ENCODE measurements around the gene CDK5. TPM values are rescaled to one million over a fixed set of nuclear protein-coding genes. Genes with fewer than 3 reads are reported as not detected.

CDK5 gene
- total RNA-seq, 2 donors from 2014 or later: 2.3 to 6.3 TPM

GRCh38 chr7:151095123-151095797 lies 37.6 kb upstream of the CDK5 start:
- Histone ChIP-seq H3K36me3 (replicated peaks in 1 of 2; ENCODE audit: insufficient read depth in 1 of 2, low read depth in 2 of 2) (no peaks in the 10 kb centered on the region), H3K4me1 (peaks cover 15% of the 10 kb centered on the region), H3K27ac (no peak overlapping the region), H3K9me3 (no peaks in the 10 kb centered on the region), H3K4me3 (no peak overlapping the region), H3K27me3 (no peaks in the 10 kb centered on the region)
- intact Hi-C loops (cut with DNase I): no loop called here
- DNase-seq (no peak), ATAC-seq (no peak)
- TF ChIP-seq CTCF (IDR thresholded peaks at IDR 0.05) (no peak), POLR2A (IDR thresholded peaks at IDR 0.05) (no peak)
- WGBS, 2 donors: 69 to 72% methylated on average over 8 to 10 of the region's 10 CpGs

- TF ChIP-seq POLR2A (IDR thresholded peaks at IDR 0.05) (no peak), CTCF (IDR thresholded peaks at IDR 0.05) (no peak)
- Histone ChIP-seq H3K4me1 (peaks cover 21% of the 10 kb centered on the region), H3K27me3 (no peaks in the 10 kb centered on the region), H3K9me3 (no peaks in the 10 kb centered on the region), H3K36me3 (replicated peaks in 1 of 2; ENCODE audit: insufficient read depth in 1 of 2, low read depth in 2 of 2) (no peaks in the 10 kb centered on the region), H3K27ac (no peak overlapping the region), H3K4me3 (no peak overlapping the region)
- 87 to 89% methylated on average over 5 of the region's 5 CpGs for WGBS, 2 donors
- DNase-seq (no peak), ATAC-seq (no peak)
- intact Hi-C loops (cut with DNase I): no loop called here
Measured at GRCh38 chr7:151094675-151095074, 37.0 kb upstream of the CDK5 start.

- Histone ChIP-seq H3K4me1 (peaks cover 30% of the 10 kb centered on the region), H3K27me3 (no peaks in the 10 kb centered on the region), H3K4me3 (no peak overlapping the region), H3K36me3 (replicated peaks in 1 of 2; ENCODE audit: insufficient read depth in 1 of 2, low read depth in 2 of 2) (no peaks in the 10 kb centered on the region), H3K27ac (no peak overlapping the region), H3K9me3 (no peaks in the 10 kb centered on the region)
- no peak for ATAC-seq
- intact Hi-C loops (cut with DNase I): no loop called here
- no peak for DNase-seq
- WGBS, 2 donors: 82 to 84% methylated on average over 6 of the region's 6 CpGs
- no peak for TF ChIP-seq POLR2A (IDR thresholded peaks at IDR 0.05)
- no peak for TF ChIP-seq CTCF (IDR thresholded peaks at IDR 0.05)
Measured at GRCh38 chr7:151093748-151094147, 36.1 kb upstream of the CDK5 start.

GRCh38 chr7:151091988-151092387 lies 34.3 kb upstream of the CDK5 start:
- Histone ChIP-seq H3K36me3 (replicated peaks in 1 of 2; ENCODE audit: insufficient read depth in 1 of 2, low read depth in 2 of 2) (no peaks in the 10 kb centered on the region), H3K4me1 (peaks cover 43% of the 10 kb centered on the region), H3K27ac (no peak overlapping the region), H3K9me3 (no peaks in the 10 kb centered on the region), H3K4me3 (no peak overlapping the region), H3K27me3 (no peaks in the 10 kb centered on the region)
- intact Hi-C loops (cut with DNase I): no loop called here
- ATAC-seq: no peak
- WGBS, 2 donors: 81 to 87% methylated on average over 14 of the region's 14 CpGs
- TF ChIP-seq CTCF (IDR thresholded peaks at IDR 0.05): no peak
- TF ChIP-seq POLR2A (IDR thresholded peaks at IDR 0.05): no peak
- DNase-seq: no peak

GRCh38 chr7:151091431-151091830 lies 33.7 kb upstream of the CDK5 start:
- no peak for TF ChIP-seq POLR2A (IDR thresholded peaks at IDR 0.05)
- peak; percentile 37 to 61 (median 47) for TF ChIP-seq CTCF (IDR thresholded peaks at IDR 0.05)

More at GRCh38 chr7:151091431-151091830, 33.7 kb upstream of the CDK5 start:
- Histone ChIP-seq H3K27me3 (no peaks in the 10 kb centered on the region), H3K4me1 (peaks cover 43% of the 10 kb centered on the region), H3K36me3 (replicated peaks in 1 of 2; ENCODE audit: insufficient read depth in 1 of 2, low read depth in 2 of 2) (no peaks in the 10 kb centered on the region), H3K4me3 (no peak overlapping the region), H3K9me3 (no peaks in the 10 kb centered on the region), H3K27ac (no peak overlapping the region)
- intact Hi-C loops (cut with DNase I): no loop called here
- peak; percentile 52 to 72 (median 62) for DNase-seq
- ATAC-seq: no peak
- WGBS, 2 donors: 30 to 46% methylated on average over 5 to 6 of the region's 6 CpGs

All from body of pancreas (tissue), 4 donors.